GM23248 (cell line): Measurements from ENCODE around the gene TEX29. TPM values are rescaled to one million over a fixed set of nuclear protein-coding genes. Genes with fewer than 3 reads are reported as not detected.
A peak's percentile ranks its signal among the peaks of the same experiment; 100 is the strongest.

ENCODE experiments used
- DNase-seq: peaks from one replicate; pipeline ENCODE4 v3.0.0-alpha.2; 2015
- H2AFZ ChIP-seq: fragments of 200-600 bp; sonication (generic); 2 replicates; pipeline ENCODE4 v1.6.1; 2016; ENCODE audit warnings: antibody characterized with exemption
- H3F3A ChIP-seq: fragments of 200-600 bp; sonication (generic); 2 replicates; pipeline ENCODE4 v1.6.1; 2016; ENCODE audit warnings: mild to moderate bottlenecking, antibody characterized with exemption, mixed run types; ENCODE audit not compliant: insufficient read depth
- H3K27ac ChIP-seq: fragments of 200-600 bp; sonication (generic); 2 replicates; pipeline ENCODE4 v1.5.1; 2016; ENCODE audit warnings: mild to moderate bottlenecking
- H3K27me3 ChIP-seq: fragments of 200-600 bp; sonication (generic); replicated peaks from 2 replicates; pipeline ENCODE4 v1.6.1; 2016; ENCODE audit warnings: mild to moderate bottlenecking; ENCODE audit not compliant: insufficient read depth
- H3K36me3 ChIP-seq: fragments of 200-600 bp; sonication (generic); 2 replicates; pipeline ENCODE4 v1.6.1; 2016; ENCODE audit warnings: low read depth, mild to moderate bottlenecking
- H3K4me1 ChIP-seq: fragments of 200-600 bp; sonication (generic); 2 replicates; pipeline ENCODE4 v1.6.1; 2016; ENCODE audit warnings: mild to moderate bottlenecking; ENCODE audit not compliant: insufficient read depth
- H3K4me2 ChIP-seq: fragments of 200-600 bp; sonication (generic); one replicate; pipeline ENCODE4 v1.6.1; 2016; ENCODE audit warnings: mild to moderate bottlenecking; ENCODE audit not compliant: unreplicated experiment
- H3K4me3 ChIP-seq: fragments of 200-600 bp; sonication (generic); 2 replicates; pipeline ENCODE4 v1.5.1; 2016; ENCODE audit warnings: mild to moderate bottlenecking
- H3K79me2 ChIP-seq: fragments of 200-600 bp; sonication (generic); 2 replicates; pipeline ENCODE4 v1.6.1; 2016; ENCODE audit warnings: mild to moderate bottlenecking; ENCODE audit not compliant: insufficient read depth
- H3K9ac ChIP-seq: fragments of 200-600 bp; sonication (generic); 2 replicates; pipeline ENCODE4 v1.6.1; 2016; ENCODE audit warnings: mild to moderate bottlenecking
- H3K9me2 ChIP-seq: fragments of 200-600 bp; sonication (generic); 2 replicates; pipeline ENCODE4 v1.6.1; 2016; ENCODE audit warnings: mixed run types, mild to moderate bottlenecking, moderate library complexity; ENCODE audit not compliant: insufficient read depth
- H3K9me3 ChIP-seq: fragments of 200-600 bp; sonication (generic); one replicate; pipeline ENCODE4 v1.6.1; 2017; ENCODE audit warnings: low read depth
- H4K20me1 ChIP-seq: fragments of 200-600 bp; sonication (generic); 2 replicates; pipeline ENCODE4 v1.6.0; 2016; ENCODE audit not compliant: insufficient read depth
- EZH2 ChIP-seq: fragments of 200-600 bp; sonication (generic); IDR thresholded peaks from 2 replicates; pipeline ENCODE4 v1.6.1; 2018; ENCODE audit warnings: antibody characterized with exemption, mild to moderate bottlenecking; ENCODE audit not compliant: insufficient read depth, poor library complexity, severe bottlenecking
- EZH2phosphoT487 ChIP-seq: fragments of 200-600 bp; sonication (generic); IDR thresholded peaks from 2 replicates; pipeline ENCODE4 v1.6.1; 2018; ENCODE audit warnings: antibody characterized with exemption, moderate library complexity, mild to moderate bottlenecking, low read depth; ENCODE audit not compliant: insufficient read depth
- WGBS, 2 experiments: methylation state at CpG; one replicate each; pipeline ENCODE4 v1.1.6; 2015 to 2017; ENCODE audit warnings: low lambda C conversion rate in 2 of 2, low coverage in 1 of 2; ENCODE audit errors: missing lambda C conversion rate in 2 of 2; 5-methylcytosine and 5-hydroxymethylcytosine counted together
- in situ Hi-C: fragments of 300-500 bp; cut with MboI; formaldehyde crosslinking; loops from 2 replicates; pipeline ENCODE4 v1.15.0; 2020
- polyA plus RNA-seq: library from polyadenylated mRNA; unstranded; fragments of >200 nt; fragmentation: Nextera tagmentation; extraction: Ambion mirVana; gene quantifications from 2 replicates; pipeline ENCODE4 v1.2.1, GENCODE V29; 2016
- total RNA-seq: library from RNA; depleted of rRNA; stranded (reverse); fragments of >200 nt; shearing (Covaris generic); gene quantifications from 2 replicates; pipeline ENCODE4 v1.2.3, GENCODE V29; 2014

Gene TEX29
- total and polyA plus RNA-seq, 2 experiments from 2014 or later: 0.75 TPM; not detected in 1

DNA sequence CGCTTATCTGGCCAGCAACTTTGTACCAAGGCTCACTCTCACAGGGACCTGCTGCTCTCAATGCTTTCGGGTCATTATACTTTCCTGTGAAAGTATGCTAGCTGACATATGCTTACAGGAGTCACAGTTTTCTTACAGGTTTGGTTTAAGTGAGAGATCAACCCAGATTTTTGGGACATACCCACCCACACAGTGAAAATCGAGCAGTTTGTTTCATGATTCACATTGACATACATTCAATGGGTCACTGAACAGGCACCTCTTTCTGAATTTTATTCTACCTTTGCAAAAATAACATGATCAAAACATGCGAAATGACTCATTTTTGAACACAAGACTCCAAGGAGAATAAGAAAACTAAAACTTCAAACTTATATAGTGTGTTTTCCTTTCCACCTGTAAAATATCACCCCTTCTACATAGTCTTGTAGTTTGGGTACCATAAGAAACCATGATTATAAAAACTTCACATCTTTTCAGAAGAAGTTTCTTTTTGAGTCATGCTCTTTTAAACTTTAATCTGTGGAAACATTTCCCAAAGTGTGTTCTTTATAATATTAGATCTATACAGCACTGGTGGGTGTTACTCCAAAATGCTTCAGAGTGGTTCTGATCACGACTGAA, 44.3 kb upstream of the TEX29 start:
- H2AFZ ChIP-seq: no peak overlapping the region
- H3K9me3 ChIP-seq: no peaks in the 10 kb centered on the region
- peaks cover 36% of the 10 kb centered on the region for H3K36me3 ChIP-seq
- no peaks in the 10 kb centered on the region for H3K9me2 ChIP-seq
- no peak overlapping the region for H3K4me3 ChIP-seq
- H3K4me2 ChIP-seq: no peak overlapping the region
- WGBS, 2 experiments: 89 to 93% methylated on average over 5 of the region's 5 CpGs
- peaks cover 10% of the 10 kb centered on the region for H3F3A ChIP-seq
- H3K9ac ChIP-seq: no peak overlapping the region
- DNase-seq: no peak
- no peaks in the 10 kb centered on the region for H4K20me1 ChIP-seq
- in situ Hi-C loops: no loop called here
- no peaks in the 10 kb centered on the region for H3K27me3 ChIP-seq
- H3K4me1 ChIP-seq: peaks cover 10% of the 10 kb centered on the region
- H3K79me2 ChIP-seq: peaks cover 27% of the 10 kb centered on the region; the same call in 1 of the 2 replicates
- no peak for TF ChIP-seq EZH2phosphoT487
- no peak for TF ChIP-seq EZH2
- no peak overlapping the region for H3K27ac ChIP-seq

DNA sequence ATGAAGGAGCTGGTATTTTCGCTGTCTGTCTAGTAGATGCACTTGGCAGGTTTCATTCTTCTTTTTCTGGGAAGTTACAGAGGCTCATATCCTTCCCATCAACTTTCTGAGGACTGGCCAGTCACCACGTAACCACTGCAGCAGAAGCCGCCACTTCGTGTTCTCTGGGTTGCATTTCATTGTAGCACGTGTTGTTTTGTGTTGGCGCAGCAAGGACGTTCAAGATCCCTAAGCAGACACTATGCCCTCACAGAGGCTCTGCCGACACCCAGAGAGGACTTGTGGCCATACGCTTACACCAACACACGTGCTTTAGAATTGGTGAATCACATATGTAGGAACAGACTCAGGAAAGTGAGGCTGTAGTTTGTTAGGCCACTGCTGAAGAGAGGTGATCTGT, 42.2 kb upstream of the TEX29 start:
- in situ Hi-C loops: no loop called here
- no peak overlapping the region for H3K9ac ChIP-seq
- H3K27me3 ChIP-seq: no peaks in the 10 kb centered on the region
- peaks cover 23% of the 10 kb centered on the region; the same call in 1 of the 2 replicates for H3K79me2 ChIP-seq
- peaks cover 28% of the 10 kb centered on the region for H3F3A ChIP-seq
- no peak overlapping the region for H3K4me2 ChIP-seq
- H3K9me2 ChIP-seq: no peaks in the 10 kb centered on the region
- H2AFZ ChIP-seq: no peak overlapping the region
- WGBS, 2 experiments: 91 to 92% methylated on average over 10 of the region's 10 CpGs
- H3K27ac ChIP-seq: no peak overlapping the region
- DNase-seq: no peak
- peaks cover 25% of the 10 kb centered on the region for H3K4me1 ChIP-seq
- TF ChIP-seq EZH2phosphoT487 (no peak), EZH2 (no peak)
- no peaks in the 10 kb centered on the region for H3K9me3 ChIP-seq
- peaks cover 36% of the 10 kb centered on the region for H3K36me3 ChIP-seq
- H4K20me1 ChIP-seq: no peaks in the 10 kb centered on the region
- no peak overlapping the region for H3K4me3 ChIP-seq

DNA sequence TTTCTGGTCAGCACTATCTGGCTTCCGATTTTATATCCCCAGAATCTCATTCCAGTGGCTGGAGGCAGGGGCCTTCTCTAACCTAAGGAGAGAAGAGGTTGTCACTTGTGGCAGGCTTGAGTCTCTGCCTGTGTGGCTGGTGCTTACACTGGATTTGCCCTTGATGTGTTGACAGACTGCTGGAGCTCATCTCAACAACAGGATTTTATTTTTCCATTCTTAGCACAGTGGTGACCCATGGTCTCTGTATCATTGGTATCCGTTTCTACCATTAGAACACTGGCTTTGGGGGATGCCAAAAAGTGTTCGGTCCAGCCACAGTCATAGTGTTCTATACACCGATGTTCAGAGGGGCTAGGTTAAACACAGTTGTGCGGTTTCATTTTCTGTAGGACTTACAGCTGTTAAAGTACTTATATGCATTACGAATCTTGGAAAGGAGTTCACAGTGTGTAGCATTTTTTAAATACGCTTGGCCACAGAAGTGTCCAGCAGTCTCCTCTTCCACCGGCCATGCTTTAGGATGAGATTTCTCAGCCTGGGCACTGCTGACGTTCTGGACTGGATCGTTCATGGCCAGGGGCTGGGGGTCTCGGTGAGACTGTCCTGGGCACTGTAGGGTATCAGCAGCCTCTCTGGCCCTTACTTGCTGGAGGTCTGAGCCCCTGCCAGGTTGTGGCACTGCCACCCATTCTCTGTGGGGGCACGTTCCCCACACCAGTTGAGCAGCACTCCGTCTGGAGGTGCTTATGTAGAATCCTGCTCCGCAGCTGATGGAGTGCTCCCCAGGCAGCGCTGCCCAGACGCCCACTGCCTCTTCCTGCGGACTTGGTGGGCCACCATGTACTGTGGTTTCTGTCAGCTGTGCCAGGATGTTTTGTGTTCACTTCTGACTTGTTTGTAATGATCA, 41.4 kb upstream of the TEX29 start:
- Histone ChIP-seq H3K4me2 (no peak overlapping the region), H4K20me1 (no peaks in the 10 kb centered on the region), H3K4me3 (no peak overlapping the region), H3K9me2 (no peaks in the 10 kb centered on the region), H3K4me1 (peaks cover 25% of the 10 kb centered on the region), H3K36me3 (peaks cover 41% of the 10 kb centered on the region), H3K9me3 (no peaks in the 10 kb centered on the region), H3F3A (peaks cover 28% of the 10 kb centered on the region), H3K9ac (no peak overlapping the region), H3K79me2 (peaks cover 21% of the 10 kb centered on the region; the same call in 1 of the 2 replicates), H2AFZ (no peak overlapping the region), H3K27me3 (no peaks in the 10 kb centered on the region), H3K27ac (no peak overlapping the region)
- in situ Hi-C loops: no loop called here
- WGBS, 2 experiments: 88 to 93% methylated on average over 17 of the region's 17 CpGs
- no peak for TF ChIP-seq EZH2
- no peak for TF ChIP-seq EZH2phosphoT487
- DNase-seq: no peak

DNA sequence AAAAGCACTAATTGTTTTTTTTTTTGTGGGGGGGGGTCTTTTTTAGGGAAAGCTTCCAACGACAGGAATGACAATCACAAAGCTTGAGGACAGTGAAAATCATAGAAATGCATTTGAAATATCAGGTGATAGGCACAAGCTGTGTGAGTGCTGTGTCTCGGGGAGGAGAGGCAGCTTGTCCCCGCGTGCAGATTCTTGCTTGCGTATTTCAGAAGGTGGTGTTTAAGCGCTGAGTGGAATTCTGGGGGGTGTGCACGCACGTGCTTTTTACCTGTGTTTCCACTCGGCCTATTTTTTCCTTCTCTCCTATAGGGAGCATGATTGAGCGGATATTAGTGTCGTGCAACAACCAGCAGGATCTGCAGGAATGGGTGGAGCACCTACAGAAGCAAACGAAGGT, 40.2 kb upstream of the TEX29 start:
- H3K4me2 ChIP-seq: no peak overlapping the region

More for the DNA sequence above, 40.2 kb upstream of the TEX29 start:
- WGBS, 2 experiments: 90 to 93% methylated on average over 12 of the region's 12 CpGs
- Histone ChIP-seq H3K27me3 (no peaks in the 10 kb centered on the region), H3K79me2 (peaks cover 21% of the 10 kb centered on the region; the same call in 1 of the 2 replicates), H3K36me3 (peaks cover 33% of the 10 kb centered on the region), H3K9me3 (no peaks in the 10 kb centered on the region), H3K9ac (no peak overlapping the region), H3F3A (peaks cover 28% of the 10 kb centered on the region), H3K4me3 (no peak overlapping the region), H2AFZ (no peak overlapping the region), H3K27ac (peak overlapping the region; percentile 71), H4K20me1 (no peaks in the 10 kb centered on the region), H3K9me2 (no peaks in the 10 kb centered on the region), H3K4me1 (peaks cover 25% of the 10 kb centered on the region)
- TF ChIP-seq EZH2phosphoT487: no peak
- TF ChIP-seq EZH2: no peak
- in situ Hi-C loops: no loop called here
- DNase-seq: no peak
